Keratinocyte (primary cell): Measurements from ENCODE around the gene MS4A18. TPM values are rescaled to one million over a fixed set of nuclear protein-coding genes. Genes with fewer than 3 reads are reported as not detected.

Experiments used
- DNase-seq: peaks from one replicate; pipeline ENCODE4 v3.0.0-alpha.2; 2011; ENCODE audit warnings: low read depth, missing footprints, low spot score
- FAIRE-seq: peaks from 2 replicates; lab custom pipeline; 2011; peaks lifted over from hg19 to GRCh38; lab: Jason Lieb, UNC
- H2AFZ ChIP-seq: 2 replicates; pipeline ENCODE4 v1.6.0; 2012; ENCODE audit warnings: low read length, control low read depth, inconsistent platforms; ENCODE audit not compliant: control insufficient read depth
- H3K27ac ChIP-seq: 2 replicates; pipeline ENCODE4 v1.5.1; 2011; ENCODE audit warnings: low read length; ENCODE audit not compliant: control insufficient read depth, insufficient read depth
- H3K27me3 ChIP-seq: 3 replicates; pipeline ENCODE4 v1.6.0; 2011; ENCODE audit warnings: low read length; ENCODE audit not compliant: control insufficient read depth, insufficient read depth; ENCODE audit errors: extremely low read depth
- H3K36me3 ChIP-seq, 2 experiments: 2 replicates in 1 of 2; 3 replicates in 1 of 2; pipeline ENCODE4 v1.5.1; 2011; ENCODE audit warnings: low read length in 2 of 2, mild to moderate bottlenecking in 1 of 2; ENCODE audit not compliant: control insufficient read depth in 2 of 2, insufficient read depth in 2 of 2; ENCODE audit errors: extremely low read depth in 1 of 2
- H3K4me1 ChIP-seq: 3 replicates; pipeline ENCODE4 v1.5.1; 2011; ENCODE audit warnings: low read length; ENCODE audit not compliant: control insufficient read depth, insufficient read depth; ENCODE audit errors: extremely low read depth
- H3K4me2 ChIP-seq: 3 replicates; pipeline ENCODE4 v1.6.0; 2011; ENCODE audit warnings: low read depth, low read length; ENCODE audit not compliant: control insufficient read depth, insufficient read depth; ENCODE audit errors: extremely low read depth
- H3K4me3 ChIP-seq, 3 experiments: fragments of 200-600 bp in 1 of 3; sonication (generic) in 1 of 3; 2 replicates in 2 of 3; 3 replicates in 1 of 3; pipeline ENCODE4 v1.5.1; 2011 to 2016; ENCODE audit warnings: low read length in 3 of 3, mild to moderate bottlenecking in 3 of 3, control low read depth in 2 of 3, inconsistent platforms in 1 of 3, low read depth in 1 of 3, mixed read lengths in 1 of 3, mixed run types in 1 of 3, moderate library complexity in 1 of 3; ENCODE audit not compliant: control insufficient read depth in 2 of 3, insufficient read depth in 2 of 3; ENCODE audit errors: extremely low read depth in 1 of 3
- H3K79me2 ChIP-seq: 2 replicates; pipeline ENCODE4 v1.6.0; 2012; ENCODE audit warnings: low read length; ENCODE audit not compliant: control insufficient read depth, insufficient read depth
- H3K9ac ChIP-seq: 3 replicates; pipeline ENCODE4 v1.6.0; 2011; ENCODE audit warnings: low read length; ENCODE audit not compliant: control insufficient read depth, insufficient read depth; ENCODE audit errors: extremely low read depth
- H3K9me1 ChIP-seq: 3 replicates; pipeline ENCODE4 v1.6.0; 2011; ENCODE audit warnings: low read length; ENCODE audit not compliant: control insufficient read depth, insufficient read depth; ENCODE audit errors: extremely low read depth
- H3K9me3 ChIP-seq: 2 replicates; pipeline ENCODE4 v1.5.1; 2012; ENCODE audit warnings: low read depth, low read length; ENCODE audit not compliant: control insufficient read depth
- H4K20me1 ChIP-seq: 3 replicates; pipeline ENCODE4 v1.6.0; 2011; ENCODE audit warnings: low read length; ENCODE audit not compliant: control insufficient read depth, insufficient read depth; ENCODE audit errors: extremely low read depth
- CTCF ChIP-seq, 3 experiments: IDR thresholded peaks in 1 of 3; conservative IDR thresholded peaks in 1 of 3; optimal IDR thresholded peaks in 1 of 3; 2 replicates in 2 of 3; 3 replicates in 1 of 3; pipeline versions ENCODE3 to v1.5.1; 2011; ENCODE audit warnings: low read length in 3 of 3, mild to moderate bottlenecking in 3 of 3, moderate library complexity in 2 of 3, control low read depth in 1 of 3, inconsistent platforms in 1 of 3; ENCODE audit not compliant: insufficient read depth in 2 of 3; ENCODE audit errors: extremely low read depth in 1 of 3
- EZH2 ChIP-seq: IDR thresholded peaks from one replicate; pipeline ENCODE4 v1.6.1; 2012; ENCODE audit warnings: inconsistent platforms, mild to moderate bottlenecking, low read length, moderate library complexity
- dilution Hi-C: fragments of 300-500 bp; cut with MboI; formaldehyde crosslinking; loops from one replicate; pipeline ENCODE4 v1.7.0; 2020; ENCODE audit warnings: low sequenced_read_pairs; ENCODE audit not compliant: extremely low pct_ligation_motif_present
- polyA plus RNA-seq, 5 experiments: library from polyadenylated mRNA; depleted of rRNA in 3 of 5; stranded (reverse) in 3 of 5; stranded (forward) in 1 of 5; unstranded in 1 of 5; fragments of >200 nt; gene quantifications; 1 replicate in 1 of 5; 2 replicates in 3 of 5; 3 replicates in 1 of 5; pipeline versions ENCODE4 v1.2.1 to v1.2.3, GENCODE V29; 2011 to 2012; ENCODE audit warnings: missing spikeins in 2 of 5, low read depth in 1 of 5, low replicate concordance in 1 of 5

MS4A18 gene
- polyA plus RNA-seq, 1 donor (not counting 4 experiments of a cell fraction or from before 2014, with no cell fraction given): not detected

DNA sequence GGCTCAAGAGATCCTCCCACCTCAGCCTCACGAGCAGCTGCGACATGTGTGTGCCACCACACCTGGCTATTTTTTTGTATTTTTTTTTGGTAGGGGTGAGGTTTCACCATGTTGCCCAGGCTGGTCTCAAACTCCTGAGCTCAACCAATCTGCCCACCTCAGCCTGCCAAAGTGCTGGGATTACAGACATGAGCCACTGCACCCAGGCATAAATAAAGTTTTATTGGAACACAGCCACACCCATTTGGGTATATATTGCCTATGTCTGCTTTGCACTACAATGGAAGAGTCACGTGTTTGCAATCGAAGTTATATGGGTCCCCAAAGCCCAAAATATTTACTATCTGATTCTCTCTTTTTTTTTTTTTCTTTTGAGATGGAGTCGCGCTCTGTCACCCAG, 30.4 kb downstream of the MS4A18 start:
- Histone ChIP-seq H2AFZ (no peak overlapping the region), H3K27ac (no peak overlapping the region), H3K4me2 (no peak overlapping the region), H3K4me3 (no peak overlapping the region), H3K79me2 (no peaks in the 10 kb centered on the region), H3K36me3 (no peaks in the 10 kb centered on the region), H3K4me1 (no peaks in the 10 kb centered on the region), H3K9ac (no peak overlapping the region), H3K9me3 (no peaks in the 10 kb centered on the region), H3K9me1 (no peaks in the 10 kb centered on the region), H3K27me3 (no peaks in the 10 kb centered on the region), H4K20me1 (no peaks in the 10 kb centered on the region)
- no peak for TF ChIP-seq CTCF (optimal IDR thresholded peaks at IDR 0.05 in 1 of 3, IDR thresholded peaks at IDR 0.05 in 1 of 3, conservative IDR thresholded peaks at IDR 0.05 in 1 of 3; ENCODE audit: extremely low read depth in 1 of 3, insufficient read depth in 2 of 3, low read length in 3 of 3)
- TF ChIP-seq EZH2: no peak
- FAIRE-seq: no peak
- dilution Hi-C loops: no loop called here
- DNase-seq: no peak

- Histone ChIP-seq H4K20me1 (no peaks in the 10 kb centered on the region), H3K9me3 (no peaks in the 10 kb centered on the region), H3K4me3 (no peak within 1 kb of the TSS), H3K4me2 (no peak within 1 kb of the TSS), H3K36me3 (no peaks in the 10 kb centered on the region), H3K9ac (no peak within 1 kb of the TSS), H2AFZ (no peak within 1 kb of the TSS), H3K27ac (no peak within 1 kb of the TSS), H3K9me1 (no peaks in the 10 kb centered on the region), H3K79me2 (no peaks in the 10 kb centered on the region), H3K27me3 (no peaks in the 10 kb centered on the region), H3K4me1 (no peaks in the 10 kb centered on the region)
- FAIRE-seq (no peak), DNase-seq (no peak)
- dilution Hi-C loops: no loop called here
- peak in 2 of 3 experiments; percentile 21 to 28 for TF ChIP-seq CTCF (optimal IDR thresholded peaks at IDR 0.05 in 1 of 3, IDR thresholded peaks at IDR 0.05 in 1 of 3, conservative IDR thresholded peaks at IDR 0.05 in 1 of 3; ENCODE audit: extremely low read depth in 1 of 3, insufficient read depth in 2 of 3, low read length in 3 of 3)
- TF ChIP-seq EZH2: no peak
Measured at GRCh38 chr11:60756307-60757032, 31.9 kb downstream of the MS4A18 start, which contains the start of gene MS4A15. MS4A15 (plus strand) TSS chr11:60756867; CDS start chr11:60763734, 6,867 bp downstream.
